Measurements from ENCODE around the gene TMCO5A. TPM values are rescaled to one million over a fixed set of nuclear protein-coding genes. Genes with fewer than 3 reads are reported as not detected.
A peak's percentile ranks its signal among the peaks of the same experiment; 100 is the strongest.

The TMCO5A gene
- polyA plus RNA-seq, 1 donor (not counting 4 experiments of a cell fraction or from before 2014, with no cell fraction given), result not detected

DNA sequence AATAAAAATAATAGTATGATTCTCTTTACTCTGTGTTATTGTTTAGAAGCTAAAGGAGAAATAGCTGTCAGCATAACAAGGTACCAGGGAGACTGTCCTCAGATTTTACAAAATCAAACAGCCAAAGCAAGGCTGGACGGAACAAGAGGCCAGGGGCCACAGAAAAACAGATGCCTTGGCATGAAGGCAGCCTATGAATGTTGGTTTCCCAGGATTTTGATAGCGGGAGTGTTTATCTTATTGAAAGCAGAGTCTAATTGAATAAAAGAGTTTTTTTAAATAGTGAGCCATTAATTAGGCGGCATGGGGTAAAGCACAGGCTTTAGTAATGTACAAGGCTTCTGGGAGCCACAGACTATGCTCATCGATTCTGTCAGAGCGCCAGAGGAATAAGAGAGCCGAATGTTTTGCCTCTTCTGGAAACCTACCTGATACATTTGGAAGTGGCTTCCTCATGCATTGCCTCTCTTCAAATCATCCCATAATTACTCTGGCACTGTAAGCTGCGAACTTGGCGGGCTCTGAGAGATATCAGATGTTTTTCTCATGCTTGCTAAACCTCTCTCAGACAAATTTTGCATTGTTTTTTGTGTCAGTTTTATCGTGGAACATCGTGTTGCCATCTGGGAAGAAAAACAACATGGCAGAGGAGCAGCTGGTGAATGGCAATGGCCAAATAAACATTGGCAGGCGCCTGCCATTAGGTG lies 30.4 kb upstream of the TMCO5A start:
- H3K9ac ChIP-seq (ENCODE audit: control insufficient read depth, extremely low read depth, insufficient read depth, low read length), result no peak overlapping the region
- H3K4me1 ChIP-seq (ENCODE audit: control insufficient read depth, extremely low read depth, insufficient read depth, low read length), result peaks cover 28% of the 10 kb centered on the region
- no peak overlapping the region for H2AFZ ChIP-seq (ENCODE audit: control insufficient read depth, low read length)
- no peaks in the 10 kb centered on the region for H3K27me3 ChIP-seq (ENCODE audit: control insufficient read depth, extremely low read depth, insufficient read depth, low read length)
- no peaks in the 10 kb centered on the region for H3K36me3 ChIP-seq (ENCODE audit: control insufficient read depth in 2 of 2, extremely low read depth in 1 of 2, insufficient read depth in 2 of 2, low read length in 2 of 2)
- H3K9me1 ChIP-seq (ENCODE audit: control insufficient read depth, extremely low read depth, insufficient read depth, low read length), result no peaks in the 10 kb centered on the region
- H4K20me1 ChIP-seq (ENCODE audit: control insufficient read depth, extremely low read depth, insufficient read depth, low read length), result no peaks in the 10 kb centered on the region
- no peak for FAIRE-seq
- DNase-seq (ENCODE audit: low read depth, low spot score), result no peak
- H3K79me2 ChIP-seq (ENCODE audit: control insufficient read depth, insufficient read depth, low read length), result no peaks in the 10 kb centered on the region
- no peak overlapping the region for H3K4me2 ChIP-seq (ENCODE audit: control insufficient read depth, extremely low read depth, insufficient read depth, low read depth, low read length)
- H3K9me3 ChIP-seq (ENCODE audit: control insufficient read depth, low read depth, low read length), result no peaks in the 10 kb centered on the region
- no peak overlapping the region for H3K4me3 ChIP-seq (ENCODE audit: control insufficient read depth in 2 of 3, extremely low read depth in 1 of 3, insufficient read depth in 2 of 3, low read depth in 1 of 3, low read length in 3 of 3)
- TF ChIP-seq, protein P1, sequence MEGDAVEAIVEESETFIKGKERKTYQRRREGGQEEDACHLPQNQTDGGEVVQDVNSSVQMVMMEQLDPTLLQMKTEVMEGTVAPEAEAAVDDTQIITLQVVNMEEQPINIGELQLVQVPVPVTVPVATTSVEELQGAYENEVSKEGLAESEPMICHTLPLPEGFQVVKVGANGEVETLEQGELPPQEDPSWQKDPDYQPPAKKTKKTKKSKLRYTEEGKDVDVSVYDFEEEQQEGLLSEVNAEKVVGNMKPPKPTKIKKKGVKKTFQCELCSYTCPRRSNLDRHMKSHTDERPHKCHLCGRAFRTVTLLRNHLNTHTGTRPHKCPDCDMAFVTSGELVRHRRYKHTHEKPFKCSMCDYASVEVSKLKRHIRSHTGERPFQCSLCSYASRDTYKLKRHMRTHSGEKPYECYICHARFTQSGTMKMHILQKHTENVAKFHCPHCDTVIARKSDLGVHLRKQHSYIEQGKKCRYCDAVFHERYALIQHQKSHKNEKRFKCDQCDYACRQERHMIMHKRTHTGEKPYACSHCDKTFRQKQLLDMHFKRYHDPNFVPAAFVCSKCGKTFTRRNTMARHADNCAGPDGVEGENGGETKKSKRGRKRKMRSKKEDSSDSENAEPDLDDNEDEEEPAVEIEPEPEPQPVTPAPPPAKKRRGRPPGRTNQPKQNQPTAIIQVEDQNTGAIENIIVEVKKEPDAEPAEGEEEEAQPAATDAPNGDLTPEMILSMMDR (optimal IDR thresholded peaks at IDR 0.05 in 1 of 3, IDR thresholded peaks at IDR 0.05 in 1 of 3, conservative IDR thresholded peaks at IDR 0.05 in 1 of 3; ENCODE audit: extremely low read depth in 1 of 3, insufficient read depth in 2 of 3, low read length in 3 of 3), result no peak
- TF ChIP-seq EZH2 (IDR thresholded peaks at IDR 0.05; ENCODE audit: low read length), result no peak
- no peak overlapping the region for H3K27ac ChIP-seq (ENCODE audit: control insufficient read depth, insufficient read depth, low read length)
- dilution Hi-C loops (cut with MboI; ENCODE audit: extremely low pct_ligation_motif_present, low sequenced_read_pairs), result no loop called here

- no peak overlapping the region for H3K4me2 ChIP-seq (ENCODE audit: control insufficient read depth, extremely low read depth, insufficient read depth, low read depth, low read length)
- no peak overlapping the region for H2AFZ ChIP-seq (ENCODE audit: control insufficient read depth, low read length)
- H3K9me1 ChIP-seq (ENCODE audit: control insufficient read depth, extremely low read depth, insufficient read depth, low read length), result no peaks in the 10 kb centered on the region
- H3K79me2 ChIP-seq (ENCODE audit: control insufficient read depth, insufficient read depth, low read length), result no peaks in the 10 kb centered on the region
- no peaks in the 10 kb centered on the region for H3K36me3 ChIP-seq (ENCODE audit: control insufficient read depth in 2 of 2, extremely low read depth in 1 of 2, insufficient read depth in 2 of 2, low read length in 2 of 2)
- no peak overlapping the region for H3K27ac ChIP-seq (ENCODE audit: control insufficient read depth, insufficient read depth, low read length)
- H3K9ac ChIP-seq (ENCODE audit: control insufficient read depth, extremely low read depth, insufficient read depth, low read length), result no peak overlapping the region
- FAIRE-seq (peak; percentile 59), DNase-seq (ENCODE audit: low read depth, low spot score) (no peak)
- H3K4me3 ChIP-seq (ENCODE audit: control insufficient read depth in 2 of 3, extremely low read depth in 1 of 3, insufficient read depth in 2 of 3, low read depth in 1 of 3, low read length in 3 of 3), result no peak overlapping the region
- H3K4me1 ChIP-seq (ENCODE audit: control insufficient read depth, extremely low read depth, insufficient read depth, low read length), result peaks cover 5% of the 10 kb centered on the region
- H4K20me1 ChIP-seq (ENCODE audit: control insufficient read depth, extremely low read depth, insufficient read depth, low read length), result no peaks in the 10 kb centered on the region
- dilution Hi-C loops (cut with MboI; ENCODE audit: extremely low pct_ligation_motif_present, low sequenced_read_pairs), result no loop called here
- H3K27me3 ChIP-seq (ENCODE audit: control insufficient read depth, extremely low read depth, insufficient read depth, low read length), result no peaks in the 10 kb centered on the region
- TF ChIP-seq EZH2 (IDR thresholded peaks at IDR 0.05; ENCODE audit: low read length), result no peak
- TF ChIP-seq, protein P1 (optimal IDR thresholded peaks at IDR 0.05 in 1 of 3, IDR thresholded peaks at IDR 0.05 in 1 of 3, conservative IDR thresholded peaks at IDR 0.05 in 1 of 3; ENCODE audit: extremely low read depth in 1 of 3, insufficient read depth in 2 of 3, low read length in 3 of 3), result no peak
- no peaks in the 10 kb centered on the region for H3K9me3 ChIP-seq (ENCODE audit: control insufficient read depth, low read depth, low read length)
Observed at GRCh38 chr15:37907136-37907535, 27.3 kb upstream of the TMCO5A start.
